GOT3 (cell line): ENCODE results near the gene MAFF.
"Not testable (repeated sequence)": the region's sequence is repeated elsewhere in the genome, so short reads cannot be mapped to it uniquely, and the experiment has no call there.

ENCODE experiments used
- DNase-seq: peaks from one replicate; lab custom pipeline; 2025; ENCODE audit warnings: mixed read lengths; lab: John Stamatoyannopoulos, UW

The MAFF gene

GRCh38 chr22:38223289-38223960 lies 21.6 kb downstream of the MAFF start:
- no peak for DNase-seq

- no peak for DNase-seq
Observed at GRCh38 chr22:38226853-38227649, 25.3 kb downstream of the MAFF start.

GRCh38 chr22:38228326-38228872 lies 26.6 kb downstream of the MAFF start:
- no peak for DNase-seq

- DNase-seq: no peak
Observed at GRCh38 chr22:38228873-38229740, 27.3 kb downstream of the MAFF start.

- DNase-seq: no peak
Observed at GRCh38 chr22:38230108-38230825, 28.5 kb downstream of the MAFF start.

- no peak for DNase-seq
Observed at GRCh38 chr22:38230916-38231315, 29.1 kb downstream of the MAFF start.

GRCh38 chr22:38232196-38232595 lies 30.4 kb downstream of the MAFF start:
- no peak for DNase-seq

GRCh38 chr22:38233427-38233826 lies 31.6 kb downstream of the MAFF start:
- DNase-seq: no peak

- DNase-seq: not testable (repeated sequence)
Observed at GRCh38 chr22:38233856-38234255, 32.1 kb downstream of the MAFF start.

- DNase-seq: no peak
Observed at GRCh38 chr22:38235240-38235850, 33.6 kb downstream of the MAFF start.

GRCh38 chr22:38236786-38237185 lies 35.0 kb downstream of the MAFF start:
- no peak for DNase-seq

GRCh38 chr22:38238519-38239071 lies 36.8 kb downstream of the MAFF start:
- no peak for DNase-seq

- DNase-seq: peak; percentile 51
Observed at GRCh38 chr22:38239101-38239761, 37.4 kb downstream of the MAFF start.

GRCh38 chr22:38240734-38241252 lies 39.0 kb downstream of the MAFF start:
- no peak for DNase-seq

GRCh38 chr22:38243007-38243765 lies 41.4 kb downstream of the MAFF start:
- no peak for DNase-seq

GRCh38 chr22:38244106-38244505 lies 42.3 kb downstream of the MAFF start:
- DNase-seq: no peak

- no peak for DNase-seq
Observed at GRCh38 chr22:38246046-38246658, 44.4 kb downstream of the MAFF start.

GRCh38 chr22:38246692-38247091 lies 44.9 kb downstream of the MAFF start:
- no peak for DNase-seq

- DNase-seq: no peak
Observed at GRCh38 chr22:38247713-38248112, 45.9 kb downstream of the MAFF start.
